Measurements from ENCODE around the gene RNF152. TPM values are rescaled to one million over a fixed set of nuclear protein-coding genes. Genes with fewer than 3 reads are reported as not detected.

Gene RNF152
- total and polyA plus RNA-seq, 2 of the 4 experiments (the other 2 are of a cell fraction): 7.5 to 18.5 TPM

DNA sequence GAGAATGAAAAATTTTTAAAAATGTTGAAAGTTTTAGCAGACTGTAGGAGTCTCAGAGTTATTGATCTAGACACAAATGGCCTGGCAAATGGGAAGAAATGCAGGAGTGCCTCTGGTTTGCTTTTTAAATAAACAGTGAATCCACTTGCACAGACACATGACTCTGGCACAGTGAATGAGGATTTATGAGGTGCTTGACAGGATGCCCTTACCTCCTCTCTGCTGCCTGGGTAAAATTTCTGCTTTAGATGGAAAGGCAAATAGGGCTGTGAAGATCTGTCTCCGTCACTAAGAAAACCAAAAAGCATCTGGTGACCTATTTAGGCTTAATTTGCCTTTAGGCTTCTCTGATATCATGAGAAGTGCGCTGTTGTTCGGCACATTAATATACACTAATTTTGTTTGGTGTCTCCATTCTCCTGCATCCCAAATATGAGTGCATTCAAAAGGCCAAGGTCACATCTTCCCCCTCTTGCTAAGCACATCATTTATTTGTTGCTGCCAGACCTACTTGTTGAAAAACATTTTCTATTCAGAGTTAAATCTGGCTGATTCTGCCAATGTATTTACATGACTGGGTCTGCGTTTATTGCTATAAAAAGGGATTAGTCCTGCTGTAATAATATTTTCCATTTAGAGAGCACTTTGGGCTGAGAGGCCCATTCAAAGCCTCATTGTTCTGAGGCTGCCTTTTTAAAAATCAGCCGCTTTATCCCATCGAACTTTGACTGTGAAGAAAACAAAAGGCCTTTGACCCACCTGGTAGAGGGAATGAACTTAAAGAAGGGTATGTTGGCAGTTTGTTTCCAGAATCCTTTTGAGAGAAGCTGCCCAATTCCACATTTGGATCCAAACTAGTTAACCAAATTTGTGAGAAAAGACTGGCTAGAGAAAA, 94.9 kb downstream of the RNF152 start:
- intact Hi-C loops (cut with micrococcal nuclease): no loop called here
- Histone ChIP-seq H3K9me1 (ENCODE audit: insufficient read depth, low read length) (no peaks in the 10 kb centered on the region), H4K5ac (ENCODE audit: low read depth, low read length) (no peak overlapping the region), H3K23ac (ENCODE audit: low read depth, low read length) (no peak overlapping the region), H2AK9ac (replicated peaks; ENCODE audit: low read depth, low read length, poor library complexity) (no peak overlapping the region), H4K91ac (ENCODE audit: insufficient read depth, low read depth, low read length) (no peak overlapping the region), H3K14ac (replicated peaks; ENCODE audit: low read depth, low read length) (no peak overlapping the region), H3K4me2 (ENCODE audit: low read depth, low read length) (no peak overlapping the region), H3K18ac (ENCODE audit: low read depth, low read length) (no peak overlapping the region), H3K9me3 (ENCODE audit: control insufficient read depth, insufficient read depth, low read length) (no peaks in the 10 kb centered on the region), H3K9ac (ENCODE audit: low read depth, low read length) (no peak overlapping the region), H2BK15ac (ENCODE audit: low read depth, low read length) (no peak overlapping the region), H2BK5ac (ENCODE audit: low read depth, low read length, poor library complexity, severe bottlenecking) (no peak overlapping the region), H3K4me1 (ENCODE audit: control insufficient read depth, insufficient read depth, low read length) (no peaks in the 10 kb centered on the region), H4K8ac (ENCODE audit: low read depth in 2 of 2, low read length in 2 of 2) (no peak overlapping the region), H3K4me3 (ENCODE audit: insufficient read depth, low read depth, low read length) (no peak overlapping the region), H3K79me1 (ENCODE audit: low read depth in 1 of 2, low read length in 2 of 2) (no peaks in the 10 kb centered on the region), H2BK120ac (ENCODE audit: low read depth, low read length) (no peak overlapping the region), H3K36me3 (ENCODE audit: control insufficient read depth, insufficient read depth, low read length) (no peaks in the 10 kb centered on the region), H3K27me3 (ENCODE audit: control insufficient read depth, insufficient read depth, low read length) (peaks cover 2% of the 10 kb centered on the region; the same call in 1 of the 2 replicates), H2BK20ac (ENCODE audit: low read depth, low read length) (no peak overlapping the region), H3K56ac (ENCODE audit: extremely low read depth, insufficient read depth, low read length) (no peak overlapping the region), H3K4ac (ENCODE audit: low read depth, low read length) (no peak overlapping the region), H4K20me1 (ENCODE audit: insufficient read depth, low read length) (no peaks in the 10 kb centered on the region), H2AK5ac (ENCODE audit: low read depth, low read length) (no peak overlapping the region), H2AFZ (replicated peaks; ENCODE audit: low read length, poor library complexity) (no peak overlapping the region), H3K27ac (ENCODE audit: insufficient read depth, low read length) (no peak overlapping the region)
- no TSS peak for BruUV-seq (replicated peaks)
- in situ Hi-C loops (cut with MboI; ENCODE audit: low sequenced_read_pairs): no loop called here
- ATAC-seq (ENCODE audit: low read depth) (no peak), DNase-seq (no peak)
- no peak for TF ChIP-seq CHD1 (IDR thresholded peaks at IDR 0.05; ENCODE audit: low read depth, low read length)
- TF ChIP-seq, protein P1, sequence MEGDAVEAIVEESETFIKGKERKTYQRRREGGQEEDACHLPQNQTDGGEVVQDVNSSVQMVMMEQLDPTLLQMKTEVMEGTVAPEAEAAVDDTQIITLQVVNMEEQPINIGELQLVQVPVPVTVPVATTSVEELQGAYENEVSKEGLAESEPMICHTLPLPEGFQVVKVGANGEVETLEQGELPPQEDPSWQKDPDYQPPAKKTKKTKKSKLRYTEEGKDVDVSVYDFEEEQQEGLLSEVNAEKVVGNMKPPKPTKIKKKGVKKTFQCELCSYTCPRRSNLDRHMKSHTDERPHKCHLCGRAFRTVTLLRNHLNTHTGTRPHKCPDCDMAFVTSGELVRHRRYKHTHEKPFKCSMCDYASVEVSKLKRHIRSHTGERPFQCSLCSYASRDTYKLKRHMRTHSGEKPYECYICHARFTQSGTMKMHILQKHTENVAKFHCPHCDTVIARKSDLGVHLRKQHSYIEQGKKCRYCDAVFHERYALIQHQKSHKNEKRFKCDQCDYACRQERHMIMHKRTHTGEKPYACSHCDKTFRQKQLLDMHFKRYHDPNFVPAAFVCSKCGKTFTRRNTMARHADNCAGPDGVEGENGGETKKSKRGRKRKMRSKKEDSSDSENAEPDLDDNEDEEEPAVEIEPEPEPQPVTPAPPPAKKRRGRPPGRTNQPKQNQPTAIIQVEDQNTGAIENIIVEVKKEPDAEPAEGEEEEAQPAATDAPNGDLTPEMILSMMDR (conservative IDR thresholded peaks at IDR 0.05; ENCODE audit: low read depth, low read length): no peak
- WGBS, 2 experiments (ENCODE audit: extremely low coverage in 2 of 2, insufficient read length in 1 of 2): 80% methylated on average over 1 of the region's 6 CpGs; no CpG with 5 or more reads in 1 of the 2 experiments
- dilution Hi-C loops (cut with HindIII; ENCODE audit: low sequenced_read_pairs, unreplicated experiment): no loop called here
- ChIA-PET CTCF (interaction anchor here (0.6 kb wide), 1 partner anchor 1121 kb away, joined by 6 read pairs; no protein-coding TSS in a partner anchor), POLR2A (ENCODE audit: unreplicated experiment) (no interaction called here)

All from IMR-90 (cell line).